Psoas muscle (tissue), 8 donors: Measurements from ENCODE around the gene RHOH. TPM values are rescaled to one million over a fixed set of nuclear protein-coding genes. Genes with fewer than 3 reads are reported as not detected.

Source experiments
- ATAC-seq, 4 donors: fragments of 200-7000 bp; cut with Tn5 transposase; one replicate each; pipeline ENCODE4 v1.9.1; 2020; ENCODE audit warnings: moderate library complexity in 3 of 4, mild to moderate bottlenecking in 2 of 4
- DNase-seq, 2 donors: peaks; one replicate each; pipeline ENCODE4 v3.0.0-alpha.2; 2020
- H3K27ac ChIP-seq: fragments of 200-600 bp; one replicate; pipeline ENCODE4 v1.8.0; 2022
- H3K27me3 ChIP-seq, 3 donors: fragments of 200-600 bp in 1 of 3; one replicate each; pipeline versions ENCODE4 v1.6.1 to v1.8.0; 2013 to 2022; ENCODE audit warnings: low read length in 2 of 3, mild to moderate bottlenecking in 2 of 3, moderate library complexity in 1 of 3; ENCODE audit not compliant: insufficient read depth in 3 of 3
- H3K36me3 ChIP-seq, 2 donors: fragments of 200-600 bp in 1 of 2; one replicate each; pipeline versions ENCODE4 v1.6.1 to v1.8.0; 2013 to 2022; ENCODE audit warnings: low read depth in 1 of 2, mild to moderate bottlenecking in 1 of 2, moderate library complexity in 1 of 2; ENCODE audit not compliant: insufficient read depth in 1 of 2
- H3K4me1 ChIP-seq: fragments of 200-600 bp; one replicate; pipeline ENCODE4 v1.8.0; 2022
- H3K4me3 ChIP-seq: fragments of 200-600 bp; one replicate; pipeline ENCODE4 v1.8.0; 2022; ENCODE audit warnings: mild to moderate bottlenecking
- H3K9me3 ChIP-seq: fragments of 200-600 bp; one replicate; pipeline ENCODE4 v1.8.0; 2022
- WGBS, 3 donors: extraction: QIAGEN DNeasy Blood & Tissue Kit; methylation state at CpG; one replicate each; pipeline versions ENCODE4 v1.1.6 to v1.1.7; 2013; 5-methylcytosine and 5-hydroxymethylcytosine counted together
- intact Hi-C, 2 donors: fragments of 100-400 bp; cut with DNase I; formaldehyde crosslinking; loops; one replicate each; pipeline versions ENCODE4 v1.11.0 to v1.14.2; 2022
- polyA plus RNA-seq, 3 donors: library from polyadenylated mRNA; stranded (reverse); fragments of 200-250 nt; gene quantifications; one replicate each; pipeline ENCODE4 v1.2.3, GENCODE V29; 2013
- total RNA-seq, 4 donors: library from RNA; stranded (reverse); fragmentation: NEBNext Ultra II Directional in 2 of 4; extraction: Animal tissue kit (Norgen Biotek cat#: 25700) in 2 of 4; gene quantifications; one replicate each; pipeline versions ENCODE4 v1.2.1 to v1.2.4, GENCODE V29; 2021 to 2023
- TF ChIP-seq, protein P1 (sequence below): fragments of 200-600 bp; IDR thresholded peaks from one replicate; pipeline ENCODE4 v1.8.0; 2022; ENCODE audit warnings: antibody characterized with exemption
- donor health status: healthy with polysubstance abuse.
- donor health status: DM: no; HTN: no; CAD: no; lungs with moderate emphysema.
- donor health status: Bipolar disorder and iron deficiency.
- donor health status: healthy.
- donor health status: DM: yes; HTN: yes; CAD: no.
- donor health status: DM: no; HTN: no; CAD: no.
- donor health status: DM: no; HTN: no; CAD: no.
- donor health status: DM: yes; HTN: yes; CAD: no.

RHOH gene
- total and polyA plus RNA-seq, 7 donors: 0.04 to 0.68 (median 0.19) TPM; not detected in 1

DNA sequence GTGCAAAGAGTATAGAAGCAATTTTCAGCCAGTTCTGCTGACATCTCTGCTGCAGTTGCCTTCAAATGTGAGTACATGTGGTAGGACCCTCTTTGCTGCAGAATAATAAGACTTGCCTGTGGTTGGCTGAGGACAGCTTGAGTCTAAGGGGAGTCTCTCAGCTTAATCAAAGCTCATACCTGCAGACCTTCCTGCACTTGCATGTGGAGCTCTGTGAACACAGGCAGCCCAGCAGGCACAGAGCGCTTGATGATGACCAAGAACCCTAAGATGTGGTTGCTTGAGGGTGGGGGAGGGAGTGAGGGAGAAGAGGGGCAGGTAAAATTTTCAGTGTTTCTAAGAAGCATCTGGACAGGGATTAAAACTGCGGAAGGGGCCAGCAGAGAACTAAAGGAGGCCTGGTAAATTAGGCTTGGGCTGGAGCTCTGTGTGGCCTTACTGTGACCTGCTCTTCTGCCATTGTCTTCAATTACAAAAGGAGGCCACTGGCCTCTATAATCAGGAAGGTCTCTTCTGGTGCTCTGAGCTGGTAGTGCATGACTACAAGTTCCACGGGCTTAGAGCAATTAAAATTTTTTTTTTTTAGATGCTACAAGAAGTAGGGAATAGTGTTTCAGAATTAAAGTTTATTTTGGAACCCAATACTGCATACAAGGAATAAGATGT lies 78.4 kb downstream of the RHOH start:
- DNase-seq: no peak
- intact Hi-C loops: no loop called here
- H3K36me3 ChIP-seq: no peaks in the 10 kb centered on the region
- H3K4me3 ChIP-seq: no peak overlapping the region
- TF ChIP-seq, protein P1, sequence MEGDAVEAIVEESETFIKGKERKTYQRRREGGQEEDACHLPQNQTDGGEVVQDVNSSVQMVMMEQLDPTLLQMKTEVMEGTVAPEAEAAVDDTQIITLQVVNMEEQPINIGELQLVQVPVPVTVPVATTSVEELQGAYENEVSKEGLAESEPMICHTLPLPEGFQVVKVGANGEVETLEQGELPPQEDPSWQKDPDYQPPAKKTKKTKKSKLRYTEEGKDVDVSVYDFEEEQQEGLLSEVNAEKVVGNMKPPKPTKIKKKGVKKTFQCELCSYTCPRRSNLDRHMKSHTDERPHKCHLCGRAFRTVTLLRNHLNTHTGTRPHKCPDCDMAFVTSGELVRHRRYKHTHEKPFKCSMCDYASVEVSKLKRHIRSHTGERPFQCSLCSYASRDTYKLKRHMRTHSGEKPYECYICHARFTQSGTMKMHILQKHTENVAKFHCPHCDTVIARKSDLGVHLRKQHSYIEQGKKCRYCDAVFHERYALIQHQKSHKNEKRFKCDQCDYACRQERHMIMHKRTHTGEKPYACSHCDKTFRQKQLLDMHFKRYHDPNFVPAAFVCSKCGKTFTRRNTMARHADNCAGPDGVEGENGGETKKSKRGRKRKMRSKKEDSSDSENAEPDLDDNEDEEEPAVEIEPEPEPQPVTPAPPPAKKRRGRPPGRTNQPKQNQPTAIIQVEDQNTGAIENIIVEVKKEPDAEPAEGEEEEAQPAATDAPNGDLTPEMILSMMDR: no peak
- no peaks in the 10 kb centered on the region for H3K27me3 ChIP-seq
- H3K27ac ChIP-seq: no peak overlapping the region
- H3K4me1 ChIP-seq: no peaks in the 10 kb centered on the region
- 78 to 86% (median 82%) methylated on average over 3 of the region's 3 CpGs for WGBS, 3 donors
- no peaks in the 10 kb centered on the region for H3K9me3 ChIP-seq
- no peak for ATAC-seq

DNA sequence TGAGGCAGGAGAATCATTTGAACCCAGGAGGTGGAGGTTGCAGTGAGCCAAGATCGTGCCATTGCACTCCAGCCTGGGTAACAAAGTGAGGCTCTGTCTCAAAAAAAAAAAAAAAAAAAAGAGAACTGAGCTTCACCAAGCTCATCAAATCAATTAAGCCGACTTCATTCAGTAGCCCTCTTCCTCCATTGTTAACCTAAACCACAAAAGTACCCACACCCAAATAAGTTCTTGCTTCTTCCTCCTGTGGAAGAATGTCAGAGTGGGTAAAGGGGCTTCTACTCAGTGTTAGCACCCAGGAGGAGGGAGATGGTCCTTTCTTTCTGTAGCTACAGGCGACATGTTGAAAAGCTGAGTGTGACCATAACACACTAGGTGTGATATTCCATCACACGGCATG lies 79.7 kb downstream of the RHOH start:
- TF ChIP-seq, protein P1: no peak
- ATAC-seq: no peak
- DNase-seq: no peak
- no peak overlapping the region for H3K27ac ChIP-seq
- intact Hi-C loops: no loop called here
- no peaks in the 10 kb centered on the region for H3K4me1 ChIP-seq
- H3K36me3 ChIP-seq: no peaks in the 10 kb centered on the region
- WGBS, 3 donors: 84 to 88% (median 86%) methylated on average over 4 of the region's 4 CpGs
- H3K27me3 ChIP-seq: no peaks in the 10 kb centered on the region
- no peak overlapping the region for H3K4me3 ChIP-seq
- H3K9me3 ChIP-seq: no peaks in the 10 kb centered on the region

DNA sequence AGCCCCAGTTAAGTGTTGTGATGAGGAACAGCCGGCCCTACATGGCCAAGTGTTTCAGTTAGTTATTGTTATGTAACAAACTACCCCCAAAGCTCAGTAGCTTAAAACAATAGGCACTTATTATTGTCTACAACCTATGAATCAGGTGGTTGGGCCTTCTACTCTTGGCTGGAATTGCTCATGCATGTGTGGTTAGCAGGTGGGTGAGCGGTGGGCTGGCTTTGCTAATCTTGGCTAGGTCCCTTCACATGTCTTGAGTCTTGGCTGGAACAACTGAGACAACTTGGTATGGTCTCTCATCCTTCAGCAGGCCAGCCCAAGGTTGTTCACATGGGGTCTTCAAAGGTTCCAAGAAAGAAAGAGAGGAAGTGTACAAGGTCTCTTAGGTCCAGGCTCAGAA lies 83.8 kb downstream of the RHOH start:
- DNase-seq: no peak

DNA sequence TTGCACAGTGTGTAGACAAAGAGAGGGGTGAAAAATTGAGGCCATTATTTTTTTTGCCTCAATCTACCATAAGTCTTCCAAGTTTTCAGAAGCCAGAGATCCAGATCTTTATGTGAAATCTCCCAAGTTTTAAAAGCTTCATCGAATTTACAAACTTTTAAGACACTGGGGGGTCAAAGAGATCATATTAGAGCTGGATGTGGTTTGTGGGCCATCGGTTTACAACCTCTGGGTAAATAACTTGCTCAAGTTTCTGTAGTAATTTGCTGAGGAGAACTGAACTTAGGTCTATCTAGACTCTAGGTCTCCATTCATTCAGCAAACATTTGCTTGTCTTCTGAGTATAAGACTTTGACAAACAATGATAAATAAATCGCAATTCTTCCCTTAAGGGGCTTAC lies 84.3 kb downstream of the RHOH start:
- no peaks in the 10 kb centered on the region for H3K27me3 ChIP-seq

More for the DNA sequence above, 83.8 kb downstream of the RHOH start:
- Histone ChIP-seq H3K27me3 (no peaks in the 10 kb centered on the region), H3K36me3 (no peaks in the 10 kb centered on the region), H3K9me3 (no peaks in the 10 kb centered on the region), H3K4me1 (no peaks in the 10 kb centered on the region), H3K4me3 (no peak overlapping the region), H3K27ac (no peak overlapping the region)
- TF ChIP-seq, protein P1: no peak
- 88 to 93% (median 92%) methylated on average over 2 of the region's 2 CpGs for WGBS, 3 donors
- intact Hi-C loops: no loop called here
- no peak for ATAC-seq

More for the DNA sequence above, 84.3 kb downstream of the RHOH start:
- no peak for DNase-seq
- TF ChIP-seq, protein P1: no peak
- Histone ChIP-seq H3K27ac (no peak overlapping the region), H3K36me3 (no peaks in the 10 kb centered on the region), H3K4me1 (no peaks in the 10 kb centered on the region), H3K4me3 (no peak overlapping the region), H3K9me3 (no peaks in the 10 kb centered on the region)
- no peak for ATAC-seq
- WGBS, 3 donors: 83 to 84% (median 84%) methylated on average over 3 of the region's 3 CpGs
- intact Hi-C loops: no loop called here
